Loucy (cell line): Measurements from ENCODE around the gene SMURF2.

Source experiments
- CTCF ChIP-seq: fragments of 200-600 bp; sonication (generic); conservative IDR thresholded peaks from 2 replicates; pipeline ENCODE4 v1.5.1; 2014; ENCODE audit warnings: mild to moderate bottlenecking, antibody characterized with exemption, low read length
- EZH2phosphoT487 ChIP-seq: fragments of 200-600 bp; IDR thresholded peaks from 2 replicates; pipeline ENCODE4 v1.6.1; 2018; ENCODE audit warnings: antibody characterized with exemption, mild to moderate bottlenecking, moderate library complexity, borderline replicate concordance

GRCh38 chr17:64661726-64661975 lies 456 bp downstream of the SMURF2 start:
- TF ChIP-seq CTCF (no peak), EZH2phosphoT487 (no peak)
